IMR-90 (cell line): ENCODE data around the gene SLIT3. TPM values are rescaled to one million over a fixed set of nuclear protein-coding genes. Genes with fewer than 3 reads are reported as not detected.
A peak's percentile ranks its signal among the peaks of the same experiment; 100 is the strongest.

ENCODE experiments used
- ATAC-seq: fragments of 200-7000 bp; cut with Tn5 transposase; 2 replicates; pipeline ENCODE4 v1.9.1; 2020; ENCODE audit warnings: low read depth, mild to moderate bottlenecking, moderate library complexity
- BruUV-seq: library from RNA; stranded (reverse); fragments of 400-500 nt; replicated peaks from 2 replicates; lab custom pipeline; 2021; lab: Mats Ljungman, UMichigan
- CTCF ChIA-PET: fragments of 300-600 bp; formaldehyde crosslinking; extraction: SDS; loops from one replicate; lab custom pipeline; 2021; ENCODE audit warnings: antibody characterized with exemption; lab: Yijun Ruan, JAX
- POLR2A ChIA-PET: fragments of 300-600 bp; sonication (Branson Sonifier 250); formaldehyde crosslinking; loops from one replicate; lab custom pipeline; 2022; ENCODE audit warnings: antibody characterized with exemption; ENCODE audit not compliant: unreplicated experiment; lab: Charles Lee
- DNase-seq: peaks from one replicate; pipeline ENCODE4 v3.0.0; 2013
- H2AFZ ChIP-seq: replicated peaks from 2 replicates; pipeline ENCODE3; 2013; ENCODE audit warnings: low read length, mild to moderate bottlenecking; ENCODE audit not compliant: poor library complexity
- H2AK5ac ChIP-seq: 2 replicates; pipeline ENCODE4 v1.6.1; 2013; ENCODE audit warnings: low read depth, low read length, inconsistent platforms
- H2AK9ac ChIP-seq: replicated peaks from 2 replicates; pipeline ENCODE3; 2013; ENCODE audit warnings: mild to moderate bottlenecking, low read depth, low read length, moderate library complexity; ENCODE audit not compliant: poor library complexity
- H2BK120ac ChIP-seq: 2 replicates; pipeline ENCODE4 v1.6.1; 2013; ENCODE audit warnings: low read depth, low read length, inconsistent platforms
- H2BK15ac ChIP-seq: 3 replicates; pipeline ENCODE4 v1.6.1; 2013; ENCODE audit warnings: low read depth, low read length, inconsistent platforms
- H2BK20ac ChIP-seq: 2 replicates; pipeline ENCODE4 v1.6.1; 2013; ENCODE audit warnings: low read depth, mild to moderate bottlenecking, inconsistent platforms, low read length, moderate library complexity
- H2BK5ac ChIP-seq: 2 replicates; pipeline ENCODE4 v1.6.1; 2013; ENCODE audit warnings: mild to moderate bottlenecking, low read depth, low read length, inconsistent platforms; ENCODE audit not compliant: poor library complexity, severe bottlenecking
- H3K14ac ChIP-seq: replicated peaks from 2 replicates; pipeline ENCODE4 v1.6.1; 2013; ENCODE audit warnings: low read depth, low read length, inconsistent platforms
- H3K18ac ChIP-seq: 2 replicates; pipeline ENCODE4 v1.6.1; 2013; ENCODE audit warnings: low read depth, low read length, control low read depth
- H3K23ac ChIP-seq: 2 replicates; pipeline ENCODE4 v1.6.1; 2013; ENCODE audit warnings: low read depth, low read length, inconsistent platforms
- H3K27ac ChIP-seq: 2 replicates; pipeline ENCODE4 v1.5.1; 2013; ENCODE audit warnings: mild to moderate bottlenecking, control low read depth, low read length; ENCODE audit not compliant: insufficient read depth
- H3K27me3 ChIP-seq: 2 replicates; pipeline ENCODE4 v1.6.1; 2013; ENCODE audit warnings: low read length; ENCODE audit not compliant: control insufficient read depth, insufficient read depth
- H3K36me3 ChIP-seq: 2 replicates; pipeline ENCODE4 v1.6.1; 2013; ENCODE audit warnings: low read length, mixed read lengths; ENCODE audit not compliant: control insufficient read depth, insufficient read depth
- H3K4ac ChIP-seq: 2 replicates; pipeline ENCODE4 v1.6.1; 2013; ENCODE audit warnings: low read depth, low read length, inconsistent platforms
- H3K4me1 ChIP-seq: 2 replicates; pipeline ENCODE4 v1.6.1; 2013; ENCODE audit warnings: low read length, mixed read lengths; ENCODE audit not compliant: control insufficient read depth, insufficient read depth
- H3K4me2 ChIP-seq: 2 replicates; pipeline ENCODE4 v1.6.1; 2013; ENCODE audit warnings: low read depth, mild to moderate bottlenecking, control low read depth, low read length, moderate library complexity
- H3K4me3 ChIP-seq: 2 replicates; pipeline ENCODE4 v1.5.1; 2013; ENCODE audit warnings: low read depth, mild to moderate bottlenecking, control low read depth, low read length, moderate library complexity; ENCODE audit not compliant: insufficient read depth
- H3K56ac ChIP-seq: 2 replicates; pipeline ENCODE4 v1.6.1; 2013; ENCODE audit warnings: low read length, inconsistent platforms; ENCODE audit not compliant: insufficient read depth; ENCODE audit errors: extremely low read depth
- H3K79me1 ChIP-seq, 2 experiments: 2 replicates each; pipeline ENCODE4 v1.6.1; 2013; ENCODE audit warnings: low read length in 2 of 2, inconsistent platforms in 1 of 2, low read depth in 1 of 2
- H3K9ac ChIP-seq: 2 replicates; pipeline ENCODE4 v1.6.1; 2013; ENCODE audit warnings: low read depth, low read length, control low read depth
- H3K9me1 ChIP-seq: 2 replicates; pipeline ENCODE4 v1.6.1; 2013; ENCODE audit warnings: low read length, inconsistent platforms; ENCODE audit not compliant: insufficient read depth
- H3K9me3 ChIP-seq: 2 replicates; pipeline ENCODE4 v1.6.1; 2013; ENCODE audit warnings: low read length; ENCODE audit not compliant: control insufficient read depth, insufficient read depth
- H4K20me1 ChIP-seq: 2 replicates; pipeline ENCODE4 v1.6.1; 2013; ENCODE audit warnings: low read length, inconsistent platforms; ENCODE audit not compliant: insufficient read depth
- H4K5ac ChIP-seq: 2 replicates; pipeline ENCODE4 v1.6.1; 2013; ENCODE audit warnings: mild to moderate bottlenecking, low read depth, low read length, control low read depth
- H4K8ac ChIP-seq, 2 experiments: 2 replicates each; pipeline ENCODE4 v1.6.1; 2013; ENCODE audit warnings: low read depth in 2 of 2, low read length in 2 of 2, control low read depth in 1 of 2, inconsistent platforms in 1 of 2
- H4K91ac ChIP-seq: 2 replicates; pipeline ENCODE4 v1.6.1; 2013; ENCODE audit warnings: low read depth, low read length, inconsistent platforms; ENCODE audit not compliant: insufficient read depth
- CTCF ChIP-seq: conservative IDR thresholded peaks from 2 replicates; pipeline ENCODE4 v1.5.1; 2012; ENCODE audit warnings: mild to moderate bottlenecking, low read depth, low read length, improper control_type of control experiment
- MXI1 ChIP-seq: IDR thresholded peaks from 2 replicates; pipeline ENCODE4 v1.6.1; 2012; ENCODE audit warnings: low read depth, mild to moderate bottlenecking, low read length, moderate library complexity, borderline replicate concordance
- NFE2L2 ChIP-seq: fragments of 150-350 bp; IDR thresholded peaks from 2 replicates; pipeline ENCODE4 v1.6.1; 2016; ENCODE audit warnings: low read depth, mild to moderate bottlenecking, low read length
- POLR2A ChIP-seq: IDR thresholded peaks from 2 replicates; pipeline ENCODE4 v1.6.1; 2012; ENCODE audit warnings: mild to moderate bottlenecking, low read depth, low read length
- RAD21 ChIP-seq: IDR thresholded peaks from 2 replicates; pipeline ENCODE4 v1.6.1; 2012; ENCODE audit warnings: low read length, improper control_type of control experiment
- RFX5 ChIP-seq: IDR thresholded peaks from 2 replicates; pipeline ENCODE4 v1.8.0; 2012; ENCODE audit warnings: low read depth, mild to moderate bottlenecking, low read length, moderate library complexity
- SMC3 ChIP-seq: fragments of 150-350 bp; IDR thresholded peaks from 2 replicates; pipeline ENCODE4 v1.6.1; 2016; ENCODE audit warnings: low read depth, mild to moderate bottlenecking, antibody characterized with exemption, low read length, moderate library complexity
- WGBS, 2 experiments: methylation state at CpG; one replicate each; pipeline versions ENCODE4 v1.1.5 to v1.1.7; 2013; ENCODE audit warnings: missing lambda C conversion rate in 2 of 2; ENCODE audit not compliant: insufficient read length in 1 of 2; ENCODE audit errors: extremely low coverage in 2 of 2; 5-methylcytosine and 5-hydroxymethylcytosine counted together
- dilution Hi-C: fragments of 300-500 bp; cut with HindIII; formaldehyde crosslinking; loops from one replicate; pipeline ENCODE4 v1.14.3; 2018; ENCODE audit warnings: low sequenced_read_pairs; ENCODE audit not compliant: unreplicated experiment
- in situ Hi-C: fragments of 300-500 bp; cut with MboI; formaldehyde crosslinking; loops from 3 replicates; pipeline ENCODE4 v1.14.3; 2019; ENCODE audit warnings: low sequenced_read_pairs, inconsistent platforms, mixed read lengths
- intact Hi-C: fragments of 100-400 bp; cut with micrococcal nuclease; formaldehyde crosslinking; loops from 2 replicates; pipeline ENCODE4 v1.10.0; 2022
- polyA plus RNA-seq, 3 experiments: library from polyadenylated mRNA; depleted of rRNA; stranded (reverse); fragments of >200 nt; gene quantifications; 2 replicates each; pipeline ENCODE4 v1.2.3, GENCODE V29; 2012; ENCODE audit warnings: low replicate concordance in 1 of 3
- total RNA-seq: library from RNA; depleted of rRNA; stranded (reverse); fragments of >200 nt; gene quantifications from 2 replicates; pipeline ENCODE4 v1.2.3, GENCODE V29; 2012

The SLIT3 gene
- total and polyA plus RNA-seq, 2 of the 4 experiments (the other 2 are of a cell fraction) = 0.18 to 0.50 TPM

GRCh38 chr5:169265888-169266287 is 35.1 kb downstream of the SLIT3 start:
- Histone ChIP-seq H3K23ac (no peak overlapping the region), H3K18ac (no peak overlapping the region), H3K4me2 (no peak overlapping the region), H4K8ac (no peak overlapping the region), H3K79me1 (no peaks in the 10 kb centered on the region), H3K27me3 (no peaks in the 10 kb centered on the region), H2BK20ac (no peak overlapping the region), H3K56ac (no peak overlapping the region), H3K36me3 (no peaks in the 10 kb centered on the region), H3K4me1 (no peaks in the 10 kb centered on the region), H2AFZ (no peak overlapping the region), H2BK120ac (no peak overlapping the region), H3K4ac (no peak overlapping the region), H2AK9ac (no peak overlapping the region), H3K9me1 (no peaks in the 10 kb centered on the region; the same call in 1 of the 2 replicates), H2AK5ac (no peak overlapping the region), H4K20me1 (no peaks in the 10 kb centered on the region), H4K91ac (no peak overlapping the region), H4K5ac (no peak overlapping the region), H3K9ac (no peak overlapping the region), H3K9me3 (no peaks in the 10 kb centered on the region), H2BK5ac (no peak overlapping the region), H3K14ac (no peak overlapping the region), H3K27ac (no peak overlapping the region), H3K4me3 (no peak overlapping the region), H2BK15ac (no peak overlapping the region)
- intact Hi-C loops = no loop called here
- TF ChIP-seq NFE2L2 (no peak), RAD21 (no peak), SMC3 (peak; percentile 19; the same call in 1 of the 2 replicates), POLR2A (no peak), MXI1 (no peak), CTCF (peak; percentile 20; the same call in 1 of the 2 replicates), RFX5 (no peak)
- WGBS, 2 experiments = 44% methylated on average over 3 of the region's 3 CpGs; no CpG with 5 or more reads in 1 of the 2 experiments
- BruUV-seq = no TSS peak
- ChIA-PET POLR2A (no interaction called here), CTCF (no interaction called here)
- dilution Hi-C loops = no loop called here
- ATAC-seq (no peak), DNase-seq (peak; percentile 2)
- in situ Hi-C loops = no loop called here
